Keratinocyte (primary cell): ENCODE data around the gene IGF2BP1. TPM values are rescaled to one million over a fixed set of nuclear protein-coding genes. Genes with fewer than 3 reads are reported as not detected.

Source experiments
- DNase-seq: peaks from one replicate; pipeline ENCODE4 v3.0.0-alpha.2; 2011; ENCODE audit warnings: low read depth, missing footprints, low spot score
- FAIRE-seq: peaks from 2 replicates; lab custom pipeline; 2011; peaks lifted over from hg19 to GRCh38; lab: Jason Lieb, UNC
- H2AFZ ChIP-seq: 2 replicates; pipeline ENCODE4 v1.6.0; 2012; ENCODE audit warnings: low read length, control low read depth, inconsistent platforms; ENCODE audit not compliant: control insufficient read depth
- H3K27ac ChIP-seq: 2 replicates; pipeline ENCODE4 v1.5.1; 2011; ENCODE audit warnings: low read length; ENCODE audit not compliant: control insufficient read depth, insufficient read depth
- H3K27me3 ChIP-seq: 3 replicates; pipeline ENCODE4 v1.6.0; 2011; ENCODE audit warnings: low read length; ENCODE audit not compliant: control insufficient read depth, insufficient read depth; ENCODE audit errors: extremely low read depth
- H3K36me3 ChIP-seq, 2 experiments: 2 replicates in 1 of 2; 3 replicates in 1 of 2; pipeline ENCODE4 v1.5.1; 2011; ENCODE audit warnings: low read length in 2 of 2, mild to moderate bottlenecking in 1 of 2; ENCODE audit not compliant: control insufficient read depth in 2 of 2, insufficient read depth in 2 of 2; ENCODE audit errors: extremely low read depth in 1 of 2
- H3K4me1 ChIP-seq: 3 replicates; pipeline ENCODE4 v1.5.1; 2011; ENCODE audit warnings: low read length; ENCODE audit not compliant: control insufficient read depth, insufficient read depth; ENCODE audit errors: extremely low read depth
- H3K4me2 ChIP-seq: 3 replicates; pipeline ENCODE4 v1.6.0; 2011; ENCODE audit warnings: low read depth, low read length; ENCODE audit not compliant: control insufficient read depth, insufficient read depth; ENCODE audit errors: extremely low read depth
- H3K4me3 ChIP-seq, 3 experiments: fragments of 200-600 bp in 1 of 3; sonication (generic) in 1 of 3; 2 replicates in 2 of 3; 3 replicates in 1 of 3; pipeline ENCODE4 v1.5.1; 2011 to 2016; ENCODE audit warnings: low read length in 3 of 3, mild to moderate bottlenecking in 3 of 3, control low read depth in 2 of 3, inconsistent platforms in 1 of 3, low read depth in 1 of 3, mixed read lengths in 1 of 3, mixed run types in 1 of 3, moderate library complexity in 1 of 3; ENCODE audit not compliant: control insufficient read depth in 2 of 3, insufficient read depth in 2 of 3; ENCODE audit errors: extremely low read depth in 1 of 3
- H3K79me2 ChIP-seq: 2 replicates; pipeline ENCODE4 v1.6.0; 2012; ENCODE audit warnings: low read length; ENCODE audit not compliant: control insufficient read depth, insufficient read depth
- H3K9ac ChIP-seq: 3 replicates; pipeline ENCODE4 v1.6.0; 2011; ENCODE audit warnings: low read length; ENCODE audit not compliant: control insufficient read depth, insufficient read depth; ENCODE audit errors: extremely low read depth
- H3K9me1 ChIP-seq: 3 replicates; pipeline ENCODE4 v1.6.0; 2011; ENCODE audit warnings: low read length; ENCODE audit not compliant: control insufficient read depth, insufficient read depth; ENCODE audit errors: extremely low read depth
- H3K9me3 ChIP-seq: 2 replicates; pipeline ENCODE4 v1.5.1; 2012; ENCODE audit warnings: low read depth, low read length; ENCODE audit not compliant: control insufficient read depth
- H4K20me1 ChIP-seq: 3 replicates; pipeline ENCODE4 v1.6.0; 2011; ENCODE audit warnings: low read length; ENCODE audit not compliant: control insufficient read depth, insufficient read depth; ENCODE audit errors: extremely low read depth
- EZH2 ChIP-seq: IDR thresholded peaks from one replicate; pipeline ENCODE4 v1.6.1; 2012; ENCODE audit warnings: inconsistent platforms, mild to moderate bottlenecking, low read length, moderate library complexity
- dilution Hi-C: fragments of 300-500 bp; cut with MboI; formaldehyde crosslinking; loops from one replicate; pipeline ENCODE4 v1.7.0; 2020; ENCODE audit warnings: low sequenced_read_pairs; ENCODE audit not compliant: extremely low pct_ligation_motif_present
- polyA plus RNA-seq, 5 experiments: library from polyadenylated mRNA; depleted of rRNA in 3 of 5; stranded (reverse) in 3 of 5; stranded (forward) in 1 of 5; unstranded in 1 of 5; fragments of >200 nt; gene quantifications; 1 replicate in 1 of 5; 2 replicates in 3 of 5; 3 replicates in 1 of 5; pipeline versions ENCODE4 v1.2.1 to v1.2.3, GENCODE V29; 2011 to 2012; ENCODE audit warnings: missing spikeins in 2 of 5, low read depth in 1 of 5, low replicate concordance in 1 of 5
- TF ChIP-seq, protein P1 (sequence below), 3 experiments: IDR thresholded peaks in 1 of 3; conservative IDR thresholded peaks in 1 of 3; optimal IDR thresholded peaks in 1 of 3; 2 replicates in 2 of 3; 3 replicates in 1 of 3; pipeline versions ENCODE3 to v1.5.1; 2011; ENCODE audit warnings: low read length in 3 of 3, mild to moderate bottlenecking in 3 of 3, moderate library complexity in 2 of 3, control low read depth in 1 of 3, inconsistent platforms in 1 of 3; ENCODE audit not compliant: insufficient read depth in 2 of 3; ENCODE audit errors: extremely low read depth in 1 of 3

IGF2BP1 gene
- polyA plus RNA-seq, 1 donor (not counting 4 experiments of a cell fraction or from before 2014, with no cell fraction given), result not detected

DNA sequence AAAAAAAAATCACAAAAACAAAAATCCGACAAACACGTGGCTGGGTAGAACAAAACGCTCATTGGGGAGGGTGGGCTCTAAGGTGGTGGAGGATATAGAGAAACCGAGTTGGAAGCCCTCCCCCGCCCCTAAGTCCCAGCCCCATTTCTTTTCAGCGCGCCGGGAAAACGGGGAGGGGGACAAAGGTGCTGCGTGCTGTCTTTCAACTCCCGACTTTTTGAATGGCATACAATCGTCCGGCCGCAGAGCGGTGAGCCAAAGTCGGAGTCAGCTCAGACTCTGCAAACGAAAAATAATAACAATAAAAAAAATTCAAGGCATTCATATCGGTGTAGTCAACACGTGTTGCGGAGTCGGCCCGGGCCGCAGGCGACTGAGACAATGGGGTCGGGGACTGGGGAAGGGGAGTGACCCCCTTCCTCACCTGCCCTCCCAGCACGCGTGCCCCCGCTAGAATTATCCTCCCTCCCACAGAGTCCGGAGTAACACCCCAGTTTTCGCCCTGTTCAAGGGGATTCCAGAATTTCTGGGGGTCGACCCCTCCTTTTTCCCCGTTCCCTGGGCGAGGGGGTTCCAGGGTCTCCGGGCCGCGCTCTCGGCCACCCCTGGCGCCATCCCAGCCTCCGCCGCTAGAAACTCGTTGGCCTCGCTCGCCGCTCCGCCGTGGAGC, 1.7 kb upstream of the IGF2BP1 start:
- no peaks in the 10 kb centered on the region for H3K9me3 ChIP-seq
- no peak overlapping the region for H3K9ac ChIP-seq
- FAIRE-seq (no peak), DNase-seq (no peak)
- no peak overlapping the region for H3K4me2 ChIP-seq
- TF ChIP-seq EZH2, result peak; percentile 92
- TF ChIP-seq, protein P1, sequence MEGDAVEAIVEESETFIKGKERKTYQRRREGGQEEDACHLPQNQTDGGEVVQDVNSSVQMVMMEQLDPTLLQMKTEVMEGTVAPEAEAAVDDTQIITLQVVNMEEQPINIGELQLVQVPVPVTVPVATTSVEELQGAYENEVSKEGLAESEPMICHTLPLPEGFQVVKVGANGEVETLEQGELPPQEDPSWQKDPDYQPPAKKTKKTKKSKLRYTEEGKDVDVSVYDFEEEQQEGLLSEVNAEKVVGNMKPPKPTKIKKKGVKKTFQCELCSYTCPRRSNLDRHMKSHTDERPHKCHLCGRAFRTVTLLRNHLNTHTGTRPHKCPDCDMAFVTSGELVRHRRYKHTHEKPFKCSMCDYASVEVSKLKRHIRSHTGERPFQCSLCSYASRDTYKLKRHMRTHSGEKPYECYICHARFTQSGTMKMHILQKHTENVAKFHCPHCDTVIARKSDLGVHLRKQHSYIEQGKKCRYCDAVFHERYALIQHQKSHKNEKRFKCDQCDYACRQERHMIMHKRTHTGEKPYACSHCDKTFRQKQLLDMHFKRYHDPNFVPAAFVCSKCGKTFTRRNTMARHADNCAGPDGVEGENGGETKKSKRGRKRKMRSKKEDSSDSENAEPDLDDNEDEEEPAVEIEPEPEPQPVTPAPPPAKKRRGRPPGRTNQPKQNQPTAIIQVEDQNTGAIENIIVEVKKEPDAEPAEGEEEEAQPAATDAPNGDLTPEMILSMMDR (optimal IDR thresholded peaks at IDR 0.05 in 1 of 3, IDR thresholded peaks at IDR 0.05 in 1 of 3, conservative IDR thresholded peaks at IDR 0.05 in 1 of 3; ENCODE audit: extremely low read depth in 1 of 3, insufficient read depth in 2 of 3, low read length in 3 of 3), result no peak
- H3K36me3 ChIP-seq, result no peaks in the 10 kb centered on the region
- H3K27me3 ChIP-seq, result peaks cover 73% of the 10 kb centered on the region
- no peaks in the 10 kb centered on the region for H4K20me1 ChIP-seq
- no peaks in the 10 kb centered on the region for H3K9me1 ChIP-seq
- no peaks in the 10 kb centered on the region for H3K4me1 ChIP-seq
- no peak overlapping the region for H2AFZ ChIP-seq
- dilution Hi-C loops, result no loop called here
- no peak overlapping the region for H3K27ac ChIP-seq
- no peaks in the 10 kb centered on the region for H3K79me2 ChIP-seq
- no peak overlapping the region for H3K4me3 ChIP-seq

DNA sequence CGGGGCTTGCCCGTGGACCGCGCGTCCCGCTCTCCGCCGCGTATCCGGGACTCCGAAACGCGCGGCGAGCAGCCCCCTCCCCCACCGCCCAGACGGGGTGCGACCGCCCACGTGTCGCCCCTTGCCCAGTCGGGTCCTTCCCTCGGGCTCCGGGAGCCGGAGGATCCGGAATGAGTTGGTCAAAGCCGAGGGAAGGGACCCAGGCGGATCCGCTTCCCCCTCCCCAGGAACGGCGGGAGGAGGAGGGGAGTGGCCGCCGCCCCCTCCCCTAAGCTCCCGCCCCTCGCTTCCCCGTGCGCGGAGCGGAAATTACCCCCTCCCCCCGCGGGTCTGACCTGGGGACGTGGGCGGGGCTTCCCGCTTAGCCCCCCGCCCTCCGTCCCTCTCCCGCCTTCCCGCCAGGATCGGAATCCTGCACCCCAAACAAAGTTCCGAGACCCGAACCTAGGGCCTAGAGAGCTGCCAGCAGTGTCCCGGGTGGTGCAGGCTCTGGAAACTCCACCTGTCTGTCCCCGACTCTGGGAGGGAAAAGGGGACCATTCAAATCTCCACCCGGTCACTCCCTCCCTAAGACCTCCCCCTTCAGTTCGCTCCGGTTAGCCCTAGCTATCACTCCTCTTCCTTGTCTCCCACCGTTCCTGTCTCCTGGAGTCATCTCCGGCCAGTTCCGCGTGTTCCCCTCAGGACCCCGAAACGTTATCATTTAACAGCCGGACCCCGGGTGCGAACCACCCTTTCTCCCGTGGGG, 1.0 kb upstream of the IGF2BP1 start:
- dilution Hi-C loops, result no loop called here
- no peak overlapping the region for H3K27ac ChIP-seq
- H3K4me1 ChIP-seq, result no peaks in the 10 kb centered on the region
- DNase-seq, result no peak
- H3K27me3 ChIP-seq, result peaks cover 73% of the 10 kb centered on the region
- no peaks in the 10 kb centered on the region for H3K36me3 ChIP-seq
- no peaks in the 10 kb centered on the region for H3K9me1 ChIP-seq
- no peak overlapping the region for H2AFZ ChIP-seq
- no peak overlapping the region for H3K4me3 ChIP-seq
- H3K9ac ChIP-seq, result no peak overlapping the region
- H3K9me3 ChIP-seq, result no peaks in the 10 kb centered on the region
- H3K79me2 ChIP-seq, result no peaks in the 10 kb centered on the region
- peak overlapping the region; percentile 16 for H3K4me2 ChIP-seq
- no peaks in the 10 kb centered on the region for H4K20me1 ChIP-seq
- no peak for FAIRE-seq
- TF ChIP-seq, protein P1 (optimal IDR thresholded peaks at IDR 0.05 in 1 of 3, IDR thresholded peaks at IDR 0.05 in 1 of 3, conservative IDR thresholded peaks at IDR 0.05 in 1 of 3; ENCODE audit: extremely low read depth in 1 of 3, insufficient read depth in 2 of 3, low read length in 3 of 3), result no peak
- peak; percentile 100 for TF ChIP-seq EZH2
